ENCODE results near the gene NISCH.
A peak's percentile ranks its signal among the peaks of the same experiment; 100 is the strongest.

The NISCH gene

DNA sequence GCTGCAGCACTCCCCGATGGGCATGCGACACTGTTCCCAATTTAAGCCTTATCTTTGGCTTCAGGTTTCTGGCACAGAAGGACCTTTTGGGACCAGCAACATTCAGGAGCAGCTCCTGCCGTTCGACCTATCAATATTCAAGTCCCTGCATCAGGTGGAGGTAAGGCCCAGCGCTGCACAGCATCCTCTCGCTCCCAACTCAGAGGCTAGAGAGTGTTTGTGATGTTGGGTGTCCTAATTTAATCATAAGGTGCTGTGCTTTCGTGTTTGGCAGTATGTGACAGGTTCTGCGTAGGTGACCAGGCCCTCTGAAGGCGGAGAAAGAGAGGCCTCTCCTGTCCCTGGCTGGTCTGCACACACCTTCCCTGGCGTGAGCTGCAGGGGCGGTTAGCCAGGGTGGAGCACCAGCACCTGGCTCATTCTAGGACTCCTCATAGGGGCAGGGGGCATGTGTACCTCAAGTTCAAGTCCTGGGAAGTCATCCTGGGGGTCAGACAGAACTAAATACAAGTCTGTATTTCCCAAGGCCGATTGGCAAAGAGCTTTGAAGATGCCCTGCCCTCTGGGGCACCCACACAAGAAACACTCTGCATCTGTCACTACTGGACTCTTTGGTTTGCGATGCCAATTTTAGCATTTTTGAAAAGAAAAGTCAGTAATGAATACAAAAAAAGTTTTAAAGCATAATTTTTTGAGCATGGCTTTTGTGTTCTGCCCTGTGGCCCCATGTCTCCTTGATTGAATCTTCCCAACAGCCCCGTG is 17.0 kb downstream of the NISCH start:
- DNase-seq = no peak

DNA sequence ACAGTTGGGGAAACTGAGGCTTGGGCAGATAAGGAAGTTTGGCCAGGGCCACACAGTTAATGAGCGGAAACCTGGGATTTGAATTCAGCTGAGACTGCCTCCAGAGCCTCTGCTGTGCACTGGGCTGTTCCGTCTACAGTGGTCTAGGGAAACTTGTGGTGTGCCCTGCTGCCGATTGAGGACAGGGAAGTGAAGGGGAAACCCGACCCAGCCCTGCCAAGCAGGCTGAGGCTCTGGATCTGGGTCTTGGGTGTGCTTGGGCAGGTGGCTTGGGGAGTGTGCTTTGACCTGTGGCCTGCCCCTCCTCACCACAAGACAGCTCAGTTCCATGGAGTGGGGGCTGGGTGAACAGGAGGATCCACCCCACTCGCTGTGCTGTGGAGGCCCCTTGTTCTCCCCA is 17.6 kb downstream of the NISCH start:
- DNase-seq = no peak

DNA sequence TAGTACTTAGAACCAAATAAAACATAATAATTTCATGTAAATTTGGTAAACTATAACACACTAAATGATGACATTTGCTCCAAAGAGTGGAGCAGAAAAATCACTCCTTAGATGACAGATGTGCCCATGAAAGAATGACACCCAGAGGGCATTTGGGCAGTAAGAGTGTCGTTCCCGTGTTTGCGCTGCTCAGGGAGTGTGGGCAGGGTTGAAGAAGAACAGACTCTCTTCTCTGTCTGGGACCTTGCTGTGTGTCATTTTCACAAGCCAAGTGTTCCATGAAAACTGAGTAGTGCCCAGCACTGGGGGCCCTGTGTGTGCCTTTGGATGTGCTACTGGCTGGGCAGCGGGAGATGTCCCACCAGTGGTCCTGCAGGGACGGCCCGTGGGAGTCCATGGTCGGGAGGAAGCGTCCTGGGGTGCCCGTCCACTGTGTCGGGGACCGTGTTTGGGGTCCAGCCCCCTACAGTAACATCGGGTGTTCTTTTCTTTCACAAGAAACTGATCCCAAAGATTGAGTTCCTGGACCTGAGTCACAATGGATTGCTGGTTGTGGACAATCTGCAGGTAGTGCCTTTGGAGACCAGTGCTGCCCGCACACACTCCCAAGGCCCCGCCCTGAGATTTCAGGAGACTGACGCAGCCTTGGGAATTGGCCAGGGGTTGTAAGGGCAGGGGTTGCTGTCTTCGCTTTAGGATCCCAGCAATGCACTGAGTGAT is 21.8 kb downstream of the NISCH start:
- no peak for DNase-seq

DNA sequence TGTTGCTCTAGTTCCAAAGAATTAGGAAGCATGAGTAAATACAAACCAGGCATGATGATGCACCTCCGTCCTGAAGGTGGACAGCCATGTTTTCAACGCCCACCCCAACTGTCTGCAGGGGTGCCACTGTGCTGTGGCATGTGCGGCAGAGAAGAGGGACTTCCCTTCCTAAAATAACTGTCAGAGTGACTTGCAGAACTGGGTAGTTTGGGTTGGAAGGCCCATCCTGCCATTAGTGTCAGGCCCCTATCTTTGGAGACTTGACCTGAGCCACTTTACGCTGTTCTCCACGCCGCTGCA is 22.3 kb downstream of the NISCH start:
- no peak for DNase-seq

DNA sequence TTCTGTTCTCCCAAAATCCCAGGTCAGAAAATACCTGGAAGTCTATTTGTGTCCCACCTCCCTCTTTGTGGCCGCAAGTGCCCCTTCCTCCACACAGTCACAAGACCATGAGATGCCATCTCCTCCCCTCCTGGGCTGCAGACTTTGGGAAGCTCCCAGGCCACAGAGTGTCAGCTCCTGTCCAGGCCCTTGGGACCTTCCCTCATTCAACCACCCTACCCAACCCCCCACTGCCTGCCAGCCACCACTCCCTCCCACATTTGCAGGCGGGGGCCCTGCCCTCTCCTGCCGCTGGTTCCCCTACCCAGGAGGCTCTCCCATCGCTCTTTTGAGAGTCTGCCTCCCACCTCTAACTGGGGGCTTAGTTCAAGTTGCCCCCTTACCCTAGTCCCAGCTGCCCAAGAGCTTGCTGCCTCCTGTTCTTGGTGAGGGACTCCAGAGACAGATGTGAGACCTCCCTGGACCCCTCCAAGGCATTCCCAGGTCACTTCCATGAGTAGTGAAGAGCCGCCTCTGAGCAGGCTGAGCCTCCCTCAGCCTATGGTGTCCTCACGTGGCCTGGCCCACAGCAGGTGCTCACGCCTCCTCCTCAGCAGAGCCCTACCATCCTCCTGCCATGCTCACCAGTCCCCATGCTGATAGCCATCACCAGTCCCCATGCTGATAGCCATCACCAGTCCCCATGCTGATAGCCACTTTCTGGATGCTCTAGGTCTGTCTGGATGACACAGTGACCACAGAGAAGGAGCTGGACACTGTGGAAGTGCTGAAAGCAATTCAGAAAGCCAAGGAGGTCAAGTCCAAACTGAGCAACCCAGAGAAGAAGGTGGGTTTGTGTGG is 23.9 kb downstream of the NISCH start:
- DNase-seq = no peak

DNA sequence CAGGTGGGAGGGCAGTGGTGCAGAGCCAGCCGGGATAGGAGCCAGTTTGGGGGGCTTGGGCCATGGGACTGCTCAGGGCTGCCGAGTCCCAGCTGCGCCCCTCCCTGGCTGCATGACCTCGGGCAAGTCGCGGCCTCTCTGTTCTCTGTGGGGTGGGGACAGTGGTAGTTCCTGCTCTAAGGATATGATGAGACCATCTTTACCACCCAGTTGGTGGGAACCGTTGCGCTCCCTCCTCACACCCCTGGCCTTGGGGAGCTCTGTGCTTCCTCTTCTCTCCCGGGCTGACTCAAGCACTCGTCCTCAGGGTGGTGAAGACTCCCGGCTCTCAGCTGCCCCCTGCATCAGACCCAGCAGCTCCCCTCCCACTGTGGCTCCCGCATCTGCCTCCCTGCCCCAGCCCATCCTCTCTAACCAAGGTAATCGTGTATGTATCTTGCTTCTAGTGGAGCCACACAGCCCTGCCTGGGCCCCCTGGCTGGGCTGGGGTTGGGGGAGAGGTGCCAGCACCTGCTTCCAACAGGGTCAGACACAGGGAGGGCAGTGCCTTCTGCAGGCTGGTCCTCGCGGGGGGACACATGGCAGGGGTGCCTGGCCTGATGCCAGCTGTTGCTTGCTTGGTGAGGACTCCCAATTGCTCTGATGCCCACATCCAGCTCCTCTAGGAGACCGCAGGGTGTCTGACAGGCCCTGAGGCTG is 24.6 kb downstream of the NISCH start:
- no peak for DNase-seq

DNA sequence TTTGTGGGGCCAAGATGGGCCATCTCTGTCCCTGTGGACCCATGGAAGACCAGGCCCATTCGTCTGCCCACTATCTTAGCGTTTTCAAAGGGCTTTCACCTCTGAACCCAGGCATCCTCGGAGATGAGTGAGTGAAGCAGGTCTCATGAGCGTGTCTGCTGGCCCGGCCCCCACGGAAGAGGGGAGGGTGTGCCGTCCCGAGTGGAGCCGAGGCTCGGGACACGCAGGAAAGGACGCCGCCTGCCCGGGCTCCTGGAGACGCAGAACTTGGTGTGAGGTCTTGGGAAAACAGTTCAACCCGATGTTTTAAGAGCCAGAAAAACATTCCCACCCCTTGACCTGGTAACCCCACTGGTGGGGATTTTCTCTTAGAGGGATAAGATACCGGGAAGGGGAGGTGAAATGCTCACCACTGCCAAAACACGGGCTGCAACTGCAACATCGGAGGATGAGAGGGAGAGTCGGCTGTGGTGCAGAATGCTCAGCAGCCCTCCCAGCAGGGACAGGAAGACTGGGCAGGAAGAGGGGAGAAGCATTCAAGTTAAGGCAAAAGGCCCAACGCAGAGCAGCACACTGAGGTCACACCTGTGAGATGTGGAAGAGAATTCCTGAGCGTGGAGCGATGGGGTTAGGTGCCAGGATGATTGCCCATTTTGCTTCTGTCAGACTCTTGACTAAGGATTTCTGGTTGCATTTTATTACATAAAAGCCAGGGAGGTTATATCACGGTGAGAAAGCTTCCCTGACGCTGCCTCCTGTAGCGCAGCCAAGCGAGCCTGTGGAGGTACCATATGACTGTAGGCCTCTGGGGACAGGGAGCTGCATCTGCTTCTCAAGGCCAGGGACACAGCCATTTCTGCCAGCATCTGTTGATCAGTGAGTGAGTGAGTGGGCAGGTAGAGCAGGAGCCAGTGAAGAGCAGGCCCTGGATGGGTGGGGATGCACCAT is 25.6 kb downstream of the NISCH start:
- no peak for DNase-seq

DNA sequence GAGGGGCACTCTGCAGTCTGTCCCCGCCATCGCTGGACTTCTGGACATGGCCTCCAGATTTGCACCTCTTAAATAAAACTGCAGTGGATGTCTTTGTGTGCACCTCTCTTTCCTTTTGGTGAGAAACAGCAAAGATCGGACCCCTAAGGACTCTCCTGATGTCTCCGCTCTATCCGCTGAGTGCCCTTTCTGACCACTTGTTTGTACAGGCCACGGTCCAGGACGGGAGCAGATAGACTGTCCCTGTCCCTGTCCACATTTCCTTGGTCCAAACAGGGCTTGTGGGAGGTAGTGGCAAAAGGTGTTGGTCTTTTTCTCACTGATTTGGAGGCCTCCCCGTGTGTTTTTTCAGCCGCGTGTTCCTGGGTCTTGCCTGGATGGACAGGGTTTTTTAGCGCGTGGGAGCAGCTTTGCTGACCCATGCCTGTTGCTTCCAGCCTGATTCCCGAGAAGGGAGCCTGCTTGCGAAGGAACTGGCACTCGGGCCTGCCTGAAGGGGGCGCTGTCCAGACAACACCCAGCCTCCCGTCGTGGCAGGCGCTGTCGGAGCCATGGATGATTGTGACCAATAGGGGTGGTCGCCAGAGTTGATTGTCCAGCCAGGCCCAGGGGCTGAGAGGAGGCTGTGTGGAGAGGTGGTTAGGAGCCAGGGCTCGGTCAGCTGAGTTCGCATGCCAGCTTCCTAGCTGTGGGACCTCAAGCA is 26.6 kb downstream of the NISCH start:
- DNase-seq = no peak

DNA sequence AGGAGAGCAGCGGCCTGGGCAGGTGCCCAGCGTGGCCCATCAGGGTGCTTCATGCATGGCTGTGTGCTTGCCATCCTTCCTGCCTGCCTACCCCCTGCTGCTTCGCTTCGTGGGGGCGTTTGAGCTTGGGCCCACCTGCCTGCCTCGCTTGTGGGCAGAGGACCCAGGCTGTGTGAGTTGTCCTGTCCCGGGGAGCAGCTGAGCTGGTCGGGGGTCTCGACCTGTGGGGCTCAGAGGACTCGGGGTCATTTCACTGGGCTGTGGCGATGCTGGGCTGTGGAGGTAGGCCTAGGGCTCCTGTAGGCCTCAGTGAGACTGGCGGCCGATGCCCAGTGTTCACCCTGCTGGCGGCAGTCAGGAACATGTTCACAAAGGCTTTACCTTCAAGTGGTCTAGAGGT is 27.7 kb downstream of the NISCH start:
- DNase-seq = no peak

DNA sequence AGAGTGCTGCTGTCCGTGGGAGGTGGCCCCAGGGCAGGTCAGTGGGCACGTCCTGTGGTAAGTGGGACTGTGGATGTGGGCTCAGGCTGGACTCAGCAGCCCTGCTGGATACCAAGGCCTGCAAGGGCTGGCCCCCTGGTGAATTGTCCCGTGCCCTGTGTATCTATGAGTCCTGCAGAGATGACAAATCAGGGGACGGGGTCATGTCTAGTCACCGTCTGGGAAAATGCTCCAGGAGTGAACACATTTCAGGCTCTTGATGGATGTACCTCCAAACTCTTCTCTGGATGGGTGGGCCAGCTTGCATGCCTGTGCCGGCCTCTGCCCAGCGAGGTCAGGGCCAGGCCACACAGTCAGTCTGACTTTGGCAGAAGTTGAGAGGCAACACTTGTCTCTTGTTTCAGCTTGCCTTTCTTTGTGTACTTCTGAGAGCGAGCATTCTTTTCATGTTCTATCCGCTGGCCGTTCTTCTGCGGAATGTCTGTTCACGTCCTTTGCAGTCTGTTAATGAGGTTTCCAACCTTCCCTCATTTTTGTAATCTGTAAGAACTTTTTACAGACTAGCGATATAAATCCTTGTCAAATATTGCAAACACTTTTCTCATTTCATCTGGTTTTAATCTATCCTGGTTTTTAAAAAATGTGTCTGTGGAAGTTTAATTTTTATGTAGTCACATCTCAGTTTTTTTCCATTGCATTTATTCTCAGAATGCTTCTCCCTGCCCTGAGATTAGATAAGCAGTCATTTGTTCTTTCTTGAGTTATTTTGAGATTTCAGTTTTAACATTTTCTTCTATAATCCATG is 28.4 kb downstream of the NISCH start:
- DNase-seq = peak; percentile 44

DNA sequence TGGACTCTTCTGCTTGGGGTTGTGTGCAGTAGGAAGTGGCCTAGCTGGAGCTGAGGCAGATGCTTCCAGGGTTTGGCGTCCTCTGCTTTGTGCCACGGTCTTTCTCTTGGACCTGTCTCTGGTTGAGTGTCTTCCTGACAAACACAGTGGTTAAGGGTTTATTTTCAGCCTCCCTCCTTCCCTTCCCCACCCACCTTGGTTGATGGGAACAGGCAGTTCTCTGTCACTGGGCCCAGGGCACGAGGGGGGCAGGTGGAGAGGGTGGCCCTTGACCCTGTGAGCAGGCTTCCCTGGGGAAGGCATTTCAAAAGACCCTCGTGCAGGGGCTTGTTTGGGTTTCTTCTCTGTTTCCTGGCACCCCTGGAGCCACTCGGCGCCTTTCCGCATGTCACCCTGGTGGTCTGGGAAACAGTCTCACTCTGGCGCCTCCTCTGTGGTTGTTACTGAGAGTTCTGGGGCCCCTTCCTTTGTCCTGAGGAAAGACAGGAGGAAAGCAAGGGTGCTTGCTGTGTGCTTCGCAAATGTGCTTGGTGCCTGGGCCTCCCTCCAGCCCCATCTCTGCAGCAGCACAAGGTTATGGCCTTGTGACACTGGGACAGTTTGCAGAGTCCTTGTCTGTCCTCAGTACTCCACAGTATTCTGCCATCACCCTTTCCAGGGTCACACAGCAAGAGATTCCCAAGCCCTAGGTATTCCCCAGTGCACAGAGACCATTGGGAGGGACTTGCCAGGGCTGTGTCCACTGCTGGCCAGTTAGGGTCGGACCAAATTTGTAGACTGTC is 29.5 kb downstream of the NISCH start:
- DNase-seq = no peak

DNA sequence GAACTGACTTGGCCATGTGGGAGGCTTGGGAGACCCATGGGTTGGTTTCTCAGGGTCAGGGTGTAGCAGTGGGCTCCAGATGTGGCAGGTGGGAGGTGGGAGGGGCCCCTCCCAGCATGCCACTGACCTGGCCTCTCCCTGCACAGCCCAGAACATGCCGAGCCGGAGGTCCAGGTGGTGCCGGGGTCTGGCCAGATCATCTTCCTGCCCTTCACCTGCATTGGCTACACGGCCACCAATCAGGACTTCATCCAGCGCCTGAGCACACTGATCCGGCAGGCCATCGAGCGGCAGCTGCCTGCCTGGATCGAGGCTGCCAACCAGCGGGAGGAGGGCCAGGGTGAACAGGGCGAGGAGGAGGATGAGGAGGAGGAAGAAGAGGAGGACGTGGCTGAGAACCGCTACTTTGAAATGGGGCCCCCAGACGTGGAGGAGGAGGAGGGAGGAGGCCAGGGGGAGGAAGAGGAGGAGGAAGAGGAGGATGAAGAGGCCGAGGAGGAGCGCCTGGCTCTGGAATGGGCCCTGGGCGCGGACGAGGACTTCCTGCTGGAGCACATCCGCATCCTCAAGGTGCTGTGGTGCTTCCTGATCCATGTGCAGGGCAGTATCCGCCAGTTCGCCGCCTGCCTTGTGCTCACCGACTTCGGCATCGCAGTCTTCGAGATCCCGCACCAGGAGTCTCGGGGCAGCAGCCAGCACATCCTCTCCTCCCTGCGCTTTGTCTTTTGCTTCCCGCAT is 31.8 kb downstream of the NISCH start:
- DNase-seq = no peak

DNA sequence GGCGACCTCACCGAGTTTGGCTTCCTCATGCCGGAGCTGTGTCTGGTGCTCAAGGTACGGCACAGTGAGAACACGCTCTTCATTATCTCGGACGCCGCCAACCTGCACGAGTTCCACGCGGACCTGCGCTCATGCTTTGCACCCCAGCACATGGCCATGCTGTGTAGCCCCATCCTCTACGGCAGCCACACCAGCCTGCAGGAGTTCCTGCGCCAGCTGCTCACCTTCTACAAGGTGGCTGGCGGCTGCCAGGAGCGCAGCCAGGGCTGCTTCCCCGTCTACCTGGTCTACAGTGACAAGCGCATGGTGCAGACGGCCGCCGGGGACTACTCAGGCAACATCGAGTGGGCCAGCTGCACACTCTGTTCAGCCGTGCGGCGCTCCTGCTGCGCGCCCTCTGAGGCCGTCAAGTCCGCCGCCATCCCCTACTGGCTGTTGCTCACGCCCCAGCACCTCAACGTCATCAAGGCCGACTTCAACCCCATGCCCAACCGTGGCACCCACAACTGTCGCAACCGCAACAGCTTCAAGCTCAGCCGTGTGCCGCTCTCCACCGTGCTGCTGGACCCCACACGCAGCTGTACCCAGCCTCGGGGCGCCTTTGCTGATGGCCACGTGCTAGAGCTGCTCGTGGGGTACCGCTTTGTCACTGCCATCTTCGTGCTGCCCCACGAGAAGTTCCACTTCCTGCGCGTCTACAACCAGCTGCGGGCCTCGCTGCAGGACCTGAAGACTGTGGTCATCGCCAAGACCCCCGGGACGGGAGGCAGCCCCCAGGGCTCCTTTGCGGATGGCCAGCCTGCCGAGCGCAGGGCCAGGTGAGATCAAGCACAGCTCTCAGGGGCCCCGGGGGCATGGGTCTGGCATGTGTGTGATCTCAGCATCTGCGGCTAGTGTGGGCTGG is 32.6 kb downstream of the NISCH start:
- no peak for DNase-seq

DNA sequence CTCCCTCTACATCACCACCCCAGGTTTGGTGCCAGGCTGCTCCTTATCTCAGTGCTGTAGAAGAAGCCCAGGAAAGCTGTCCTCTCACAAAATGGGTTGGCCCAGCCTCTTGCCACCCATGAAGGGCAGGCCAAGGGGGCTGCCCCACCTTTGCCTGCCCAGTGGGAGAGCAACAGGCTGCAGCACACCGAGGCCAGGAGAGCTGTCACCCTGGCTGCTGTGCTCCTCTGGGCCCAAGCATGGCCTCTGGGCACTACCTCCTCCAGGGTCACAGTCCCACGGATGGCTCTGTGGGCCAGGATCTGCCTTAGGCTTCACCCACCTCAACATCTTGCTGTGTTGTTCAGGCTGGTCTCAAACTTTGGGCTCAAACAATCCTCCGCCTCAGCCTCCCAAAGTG is 33.3 kb downstream of the NISCH start:
- no peak for DNase-seq

DNA sequence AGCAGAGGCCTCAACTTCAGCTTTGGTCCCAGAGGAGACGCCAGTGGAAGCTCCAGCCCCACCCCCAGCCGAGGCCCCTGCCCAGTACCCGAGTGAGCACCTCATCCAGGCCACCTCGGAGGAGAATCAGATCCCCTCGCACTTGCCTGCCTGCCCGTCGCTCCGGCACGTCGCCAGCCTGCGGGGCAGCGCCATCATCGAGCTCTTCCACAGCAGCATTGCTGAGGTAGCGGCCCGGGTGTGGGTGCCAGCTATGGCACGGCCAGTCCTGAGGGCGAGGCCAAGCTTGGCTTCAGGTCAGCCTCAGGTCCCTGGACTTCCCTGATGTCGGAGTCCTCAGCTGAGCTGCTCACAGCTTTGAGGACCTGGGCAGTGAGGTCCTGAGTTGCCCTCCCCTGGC is 34.0 kb downstream of the NISCH start:
- DNase-seq = no peak

DNA sequence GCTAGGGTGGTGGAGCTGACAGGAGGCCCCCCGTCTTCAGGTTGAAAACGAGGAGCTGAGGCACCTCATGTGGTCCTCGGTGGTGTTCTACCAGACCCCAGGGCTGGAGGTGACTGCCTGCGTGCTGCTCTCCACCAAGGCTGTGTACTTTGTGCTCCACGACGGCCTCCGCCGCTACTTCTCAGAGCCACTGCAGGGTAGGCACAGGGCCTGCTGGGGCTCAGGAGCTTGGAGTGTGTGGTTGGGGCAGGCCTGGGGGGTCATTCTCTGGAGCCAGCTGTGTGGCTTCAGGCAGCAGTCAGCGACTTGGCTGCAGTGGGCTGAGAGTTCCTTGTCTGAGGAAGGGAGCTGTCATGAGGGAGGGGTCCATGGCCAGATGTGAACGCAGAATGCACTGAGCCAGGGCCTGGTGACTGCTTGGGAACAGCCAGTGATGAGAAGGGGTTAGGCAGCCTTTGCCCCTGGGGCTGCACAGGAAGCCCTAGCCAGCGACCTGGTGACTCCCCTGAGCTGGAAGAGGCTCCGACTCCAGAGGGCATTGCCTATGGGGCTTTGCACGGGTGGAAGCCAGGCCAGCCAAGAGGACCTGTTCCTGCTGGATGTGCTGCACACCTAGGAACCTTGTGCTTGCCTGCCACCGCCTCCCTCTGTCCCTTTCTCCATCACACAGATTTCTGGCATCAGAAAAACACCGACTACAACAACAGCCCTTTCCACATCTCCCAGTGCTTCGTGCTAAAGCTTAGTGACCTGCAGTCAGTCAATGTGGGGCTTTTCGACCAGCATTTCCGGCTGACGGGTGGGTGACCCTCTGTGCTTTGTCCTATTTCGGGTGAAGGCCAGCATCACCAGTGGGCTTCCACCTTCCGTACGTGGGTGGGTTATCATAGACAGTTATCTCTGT is 34.9 kb downstream of the NISCH start:
- DNase-seq = no peak
